ENCODE results near the gene MPPED1.

GRCh38 chr22:43441216-43441615 is 29.4 kb downstream of the MPPED1 start:
- TF ChIP-seq CTCF (conservative IDR thresholded peaks at IDR 0.05; ENCODE audit: low read depth, low read length) (no peak), EZH2 (IDR thresholded peaks at IDR 0.05; ENCODE audit: borderline replicate concordance, low read depth, low read length, poor library complexity, severe bottlenecking) (no peak)

All from A673 (cell line).